Spinal cord (tissue), 10 donors: ENCODE measurements around the gene EFNA5. TPM values are rescaled to one million over a fixed set of nuclear protein-coding genes. Genes with fewer than 3 reads are reported as not detected.

Source experiments
- DNase-seq, 6 donors: peaks; one replicate each; pipeline versions ENCODE4 v3.0.0 to v3.0.0-alpha.2; 2013 to 2015; ENCODE audit warnings: low spot score in 6 of 6, low read depth in 4 of 6
- H3K27ac ChIP-seq: one replicate; pipeline ENCODE4 v1.5.1; 2013; ENCODE audit warnings: low read depth, low read length, control low read depth
- H3K27me3 ChIP-seq: one replicate; pipeline ENCODE4 v1.6.1; 2013; ENCODE audit warnings: low read length; ENCODE audit not compliant: control insufficient read depth, insufficient read depth
- H3K36me3 ChIP-seq: one replicate; pipeline ENCODE4 v1.6.1; 2013; ENCODE audit warnings: low read length; ENCODE audit not compliant: control insufficient read depth, insufficient read depth
- H3K4me1 ChIP-seq: one replicate; pipeline ENCODE4 v1.6.1; 2013; ENCODE audit warnings: low read length; ENCODE audit not compliant: control insufficient read depth, insufficient read depth
- H3K4me3 ChIP-seq: one replicate; pipeline ENCODE4 v1.5.1; 2013; ENCODE audit warnings: low read depth, low read length, control low read depth
- H3K9me3 ChIP-seq: one replicate; pipeline ENCODE4 v1.6.1; 2013; ENCODE audit warnings: low read length; ENCODE audit not compliant: control insufficient read depth, insufficient read depth
- WGBS: methylation state at CpG from one replicate; pipeline ENCODE4 v1.1.5; 2013; ENCODE audit warnings: missing lambda C conversion rate; ENCODE audit not compliant: insufficient coverage; 5-methylcytosine and 5-hydroxymethylcytosine counted together
- polyA plus RNA-seq, 2 donors: library from polyadenylated mRNA; unstranded; fragments of 120-200 nt; gene quantifications; one replicate each; pipeline ENCODE4 v1.2.1, GENCODE V29; 2013; ENCODE audit not compliant: insufficient read length in 2 of 2
- total RNA-seq, 2 donors: library from RNA; depleted of rRNA in 1 of 2; stranded (reverse); fragments of 120-200 nt in 1 of 2; fragments of >200 nt in 1 of 2; gene quantifications; one replicate each; pipeline versions ENCODE4 v1.2.3 to v1.2.4, GENCODE V29; 2013 to 2014
- donor health status: healthy.

The EFNA5 gene
- total and polyA plus RNA-seq, 4 donors, result 11.7 to 17.7 (median 17.1) TPM

- Histone ChIP-seq H3K9me3 (no peaks in the 10 kb centered on the region), H3K27ac (no peak overlapping the region), H3K36me3 (no peaks in the 10 kb centered on the region), H3K27me3 (no peaks in the 10 kb centered on the region), H3K4me1 (peaks cover 4% of the 10 kb centered on the region), H3K4me3 (no peak overlapping the region)
- WGBS, result 19% methylated on average over 3 of the region's 11 CpGs
- peak in 2 of 6 donors; percentile 18 to 31 for DNase-seq
Measured at GRCh38 chr5:107633171-107633901, 37.4 kb downstream of the EFNA5 start.

GRCh38 chr5:107631805-107632362 lies 38.9 kb downstream of the EFNA5 start:
- peaks cover 4% of the 10 kb centered on the region for H3K4me1 ChIP-seq
- H3K27me3 ChIP-seq, result no peaks in the 10 kb centered on the region
- H3K9me3 ChIP-seq, result no peaks in the 10 kb centered on the region
- no peak overlapping the region for H3K27ac ChIP-seq
- WGBS, result 69% methylated on average over 3 of the region's 4 CpGs
- no peak overlapping the region for H3K4me3 ChIP-seq
- no peak for DNase-seq
- H3K36me3 ChIP-seq, result no peaks in the 10 kb centered on the region

- Histone ChIP-seq H3K27ac (no peak overlapping the region), H3K4me1 (peaks cover 4% of the 10 kb centered on the region), H3K27me3 (no peaks in the 10 kb centered on the region), H3K9me3 (no peaks in the 10 kb centered on the region), H3K4me3 (no peak overlapping the region), H3K36me3 (no peaks in the 10 kb centered on the region)
- WGBS, result no CpG with 5 or more reads among the region's 2 CpGs
- no peak for DNase-seq
Measured at GRCh38 chr5:107630184-107630583, 40.6 kb downstream of the EFNA5 start.

GRCh38 chr5:107624235-107624634 lies 46.5 kb downstream of the EFNA5 start:
- Histone ChIP-seq H3K36me3 (no peaks in the 10 kb centered on the region), H3K27me3 (no peaks in the 10 kb centered on the region), H3K4me1 (no peaks in the 10 kb centered on the region), H3K27ac (no peak overlapping the region), H3K9me3 (no peaks in the 10 kb centered on the region), H3K4me3 (no peak overlapping the region)
- no peak for DNase-seq
- WGBS, result no CpG with 5 or more reads among the region's 1 CpG

GRCh38 chr5:107621089-107621488 lies 49.6 kb downstream of the EFNA5 start:
- no peak overlapping the region for H3K27ac ChIP-seq

GRCh38 chr5:107619781-107620180 lies 51.0 kb downstream of the EFNA5 start:
- DNase-seq, result no peak
- WGBS, result 50% methylated on average over 2 of the region's 2 CpGs
- Histone ChIP-seq H3K4me1 (no peaks in the 10 kb centered on the region), H3K4me3 (no peak overlapping the region), H3K36me3 (no peaks in the 10 kb centered on the region), H3K9me3 (no peaks in the 10 kb centered on the region), H3K27me3 (no peaks in the 10 kb centered on the region), H3K27ac (no peak overlapping the region)

More at GRCh38 chr5:107621089-107621488, 49.6 kb downstream of the EFNA5 start:
- WGBS, result 73% methylated on average over 1 of the region's 1 CpG
- Histone ChIP-seq H3K36me3 (no peaks in the 10 kb centered on the region), H3K4me1 (no peaks in the 10 kb centered on the region), H3K27me3 (no peaks in the 10 kb centered on the region), H3K4me3 (no peak overlapping the region), H3K9me3 (no peaks in the 10 kb centered on the region)
- no peak for DNase-seq

- no peaks in the 10 kb centered on the region for H3K9me3 ChIP-seq
- H3K4me3 ChIP-seq, result no peak overlapping the region
- H3K36me3 ChIP-seq, result no peaks in the 10 kb centered on the region
- DNase-seq, result no peak
- H3K27ac ChIP-seq, result no peak overlapping the region
- H3K27me3 ChIP-seq, result no peaks in the 10 kb centered on the region
- no peaks in the 10 kb centered on the region for H3K4me1 ChIP-seq
- 100% methylated on average over 1 of the region's 3 CpGs for WGBS
Measured at GRCh38 chr5:107618242-107618641, 52.5 kb downstream of the EFNA5 start.

- no peak overlapping the region for H3K4me3 ChIP-seq
- no peak overlapping the region for H3K27ac ChIP-seq
- H3K9me3 ChIP-seq, result no peaks in the 10 kb centered on the region
- no peaks in the 10 kb centered on the region for H3K27me3 ChIP-seq
- DNase-seq, result no peak
- H3K4me1 ChIP-seq, result no peaks in the 10 kb centered on the region
- no CpG with 5 or more reads among the region's 1 CpG for WGBS
- H3K36me3 ChIP-seq, result no peaks in the 10 kb centered on the region
Measured at GRCh38 chr5:107617052-107617451, 53.7 kb downstream of the EFNA5 start.

GRCh38 chr5:107616213-107616612 lies 54.5 kb downstream of the EFNA5 start:
- Histone ChIP-seq H3K27me3 (no peaks in the 10 kb centered on the region), H3K9me3 (no peaks in the 10 kb centered on the region), H3K4me1 (no peaks in the 10 kb centered on the region), H3K4me3 (no peak overlapping the region), H3K36me3 (no peaks in the 10 kb centered on the region), H3K27ac (no peak overlapping the region)
- DNase-seq, result peak in 1 of 6 donors; percentile 68
- no CpG with 5 or more reads among the region's 4 CpGs for WGBS

- Histone ChIP-seq H3K27ac (no peak overlapping the region), H3K4me3 (no peak overlapping the region), H3K36me3 (no peaks in the 10 kb centered on the region), H3K9me3 (no peaks in the 10 kb centered on the region), H3K27me3 (no peaks in the 10 kb centered on the region), H3K4me1 (no peaks in the 10 kb centered on the region)
- no peak for DNase-seq
- WGBS, result 63% methylated on average over 3 of the region's 7 CpGs
Measured at GRCh38 chr5:107615299-107615817, 55.4 kb downstream of the EFNA5 start.
